Liver (tissue), 9 donors: ENCODE results near the gene MAGI1. TPM values are rescaled to one million over a fixed set of nuclear protein-coding genes. Genes with fewer than 3 reads are reported as not detected.

Experiments used
- DNase-seq: peaks from one replicate; pipeline ENCODE4 v3.0.0-alpha.2; 2017; ENCODE audit warnings: low spot score
- H3K27ac ChIP-seq, 2 donors: one replicate each; pipeline ENCODE4 v1.7.0; 2013; ENCODE audit warnings: inconsistent platforms in 2 of 2, low read length in 2 of 2, control low read depth in 1 of 2, low read depth in 1 of 2, mild to moderate bottlenecking in 1 of 2
- H3K27me3 ChIP-seq, 4 donors: one replicate each; pipeline versions ENCODE4 v1.6.1 to v1.7.0; 2013; ENCODE audit warnings: low read length in 3 of 4, inconsistent platforms in 1 of 4, mild to moderate bottlenecking in 1 of 4, moderate library complexity in 1 of 4; ENCODE audit not compliant: control insufficient read depth in 4 of 4, insufficient read depth in 4 of 4
- H3K36me3 ChIP-seq, 4 donors: one replicate each; pipeline versions ENCODE4 v1.6.1 to v1.7.0; 2013; ENCODE audit warnings: low read length in 3 of 4, mild to moderate bottlenecking in 3 of 4, low read depth in 1 of 4, moderate library complexity in 1 of 4; ENCODE audit not compliant: control insufficient read depth in 4 of 4, insufficient read depth in 3 of 4
- H3K4me1 ChIP-seq, 4 donors: one replicate each; pipeline versions ENCODE4 v1.6.1 to v1.7.0; 2013; ENCODE audit warnings: low read length in 3 of 4, mild to moderate bottlenecking in 3 of 4, moderate library complexity in 1 of 4; ENCODE audit not compliant: control insufficient read depth in 4 of 4, insufficient read depth in 4 of 4
- H3K4me3 ChIP-seq, 3 donors: one replicate each; pipeline versions ENCODE4 v1.6.1 to v1.7.0; 2013; ENCODE audit warnings: low read length in 3 of 3, control low read depth in 1 of 3, low read depth in 1 of 3, mild to moderate bottlenecking in 1 of 3
- H3K9ac ChIP-seq, 2 donors: one replicate each; pipeline ENCODE4 v1.7.0; 2013; ENCODE audit warnings: low read length in 2 of 2, mild to moderate bottlenecking in 2 of 2, moderate library complexity in 2 of 2, control low read depth in 1 of 2, low read depth in 1 of 2
- H3K9me3 ChIP-seq, 4 donors: one replicate each; pipeline versions ENCODE4 v1.6.1 to v1.7.0; 2013; ENCODE audit warnings: low read length in 3 of 4; ENCODE audit not compliant: control insufficient read depth in 4 of 4
- EGR1 ChIP-seq, 2 donors: IDR thresholded peaks; 2 replicates each; pipeline ENCODE4 v1.6.1; 2016 to 2018; ENCODE audit warnings: antibody characterized with exemption in 2 of 2, low read depth in 2 of 2
- FOXA1 ChIP-seq: IDR thresholded peaks from 2 replicates; pipeline ENCODE4 v1.6.1; 2016; ENCODE audit warnings: antibody characterized with exemption
- FOXA2 ChIP-seq: IDR thresholded peaks from 2 replicates; pipeline ENCODE4 v1.6.1; 2016; ENCODE audit warnings: antibody characterized with exemption
- GABPA ChIP-seq, 2 donors: IDR thresholded peaks in 1 of 2; conservative IDR thresholded peaks in 1 of 2; 2 replicates each; pipeline ENCODE4 v1.6.1; 2016; ENCODE audit warnings: antibody characterized with exemption in 2 of 2, mild to moderate bottlenecking in 1 of 2, moderate library complexity in 1 of 2
- HNF4A ChIP-seq, 2 donors: conservative IDR thresholded peaks; 2 replicates each; pipeline ENCODE4 v1.6.1; 2016; ENCODE audit warnings: antibody characterized with exemption in 2 of 2, mild to moderate bottlenecking in 2 of 2
- HNF4G ChIP-seq: IDR thresholded peaks from 2 replicates; pipeline ENCODE4 v1.6.1; 2016; ENCODE audit warnings: antibody characterized with exemption
- JUND ChIP-seq, 2 donors: IDR thresholded peaks; 2 replicates each; pipeline ENCODE4 v1.6.1; 2016; ENCODE audit warnings: antibody characterized with exemption in 2 of 2
- NR2F2 ChIP-seq: IDR thresholded peaks from 2 replicates; pipeline ENCODE4 v1.6.1; 2016; ENCODE audit warnings: antibody characterized with exemption
- RAD21 ChIP-seq, 2 donors: IDR thresholded peaks; 2 replicates each; pipeline ENCODE4 v1.6.1; 2016; ENCODE audit warnings: antibody characterized with exemption in 2 of 2, mild to moderate bottlenecking in 2 of 2
- REST ChIP-seq: IDR thresholded peaks from 2 replicates; pipeline ENCODE4 v1.6.1; 2016; ENCODE audit warnings: antibody characterized with exemption, mild to moderate bottlenecking
- RXRA ChIP-seq, 2 donors: IDR thresholded peaks; 2 replicates each; pipeline ENCODE4 v1.6.1; 2017 to 2018; ENCODE audit warnings: antibody characterized with exemption in 2 of 2, mild to moderate bottlenecking in 1 of 2
- SP1 ChIP-seq: IDR thresholded peaks from 2 replicates; pipeline ENCODE4 v1.6.1; 2018; ENCODE audit warnings: antibody characterized with exemption, mild to moderate bottlenecking
- TAF1 ChIP-seq: conservative IDR thresholded peaks from 2 replicates; pipeline ENCODE4 v1.6.1; 2016; ENCODE audit warnings: antibody characterized with exemption, mild to moderate bottlenecking
- WGBS: extraction: QIAGEN DNeasy Blood & Tissue Kit; methylation state at CpG from one replicate; pipeline ENCODE4 v1.1.7; 2013; 5-methylcytosine and 5-hydroxymethylcytosine counted together
- polyA plus RNA-seq, 2 donors: library from polyadenylated mRNA; stranded (reverse) in 1 of 2; unstranded in 1 of 2; fragments of 200-250 nt in 1 of 2; fragments of >200 nt in 1 of 2; fragmentation: Nextera tagmentation in 1 of 2; extraction: Ambion mirVana in 1 of 2; gene quantifications; one replicate each; pipeline versions ENCODE4 v1.2.1 to v1.2.3, GENCODE V29; 2013 to 2015
- total RNA-seq, 2 donors: library from RNA; depleted of rRNA; stranded (reverse); fragments of >200 nt; gene quantifications; one replicate each; pipeline ENCODE4 v1.2.3, GENCODE V29; 2014
- TF ChIP-seq, protein P1 (sequence below): IDR thresholded peaks from 2 replicates; pipeline ENCODE4 v1.6.1; 2016; ENCODE audit warnings: antibody characterized with exemption
- TF ChIP-seq, protein P2 (sequence below): fragments of 150-350 bp; IDR thresholded peaks from 2 replicates; pipeline ENCODE4 v1.5.1; 2017; ENCODE audit warnings: improper control_type of control experiment, low read depth, low read length; ENCODE audit not compliant: missing input control
- TF ChIP-seq, protein P3 (sequence below): IDR thresholded peaks from 2 replicates; pipeline ENCODE4 v1.6.1; 2016; ENCODE audit warnings: antibody characterized with exemption
- donor health status: healthy.
- donor health status: healthy.
- donor health status: healthy.
- donor health status: healthy.
- donor health status: healthy.

The MAGI1 gene
- total and polyA plus RNA-seq, 4 donors = 9.6 to 68.8 (median 14.0) TPM

DNA sequence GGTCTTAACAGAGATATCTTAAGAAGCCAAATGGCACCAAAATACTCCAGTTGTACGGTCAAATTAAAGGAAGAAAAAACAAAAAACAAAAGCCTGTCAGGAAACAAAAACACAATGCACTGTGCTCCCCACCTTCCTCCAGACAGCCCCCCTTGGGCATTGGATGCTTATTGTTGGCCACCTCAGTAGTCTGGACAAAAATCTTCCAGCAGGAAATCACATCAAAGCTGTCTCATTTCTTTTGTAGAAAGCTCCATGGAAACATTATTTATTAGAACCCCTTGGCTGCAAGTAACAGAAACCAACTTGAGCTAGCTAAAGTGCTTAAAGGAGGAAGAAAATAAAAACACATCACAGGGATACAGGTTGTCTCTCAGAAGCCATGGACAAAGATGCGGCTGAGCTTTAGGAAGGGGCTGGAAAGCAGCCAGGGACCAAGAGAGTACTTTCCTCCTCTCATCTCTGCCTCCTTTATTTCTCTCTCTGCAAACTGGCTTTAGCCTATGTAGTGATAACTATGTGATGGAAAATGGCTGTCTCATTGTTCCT is 699.5 kb downstream of the MAGI1 start (continued):
- TF ChIP-seq NR2F2 (no peak), EGR1 (IDR thresholded peaks at IDR 0.05; ENCODE audit: low read depth in 2 of 2) (no peak), HNF4G (no peak)

DNA sequence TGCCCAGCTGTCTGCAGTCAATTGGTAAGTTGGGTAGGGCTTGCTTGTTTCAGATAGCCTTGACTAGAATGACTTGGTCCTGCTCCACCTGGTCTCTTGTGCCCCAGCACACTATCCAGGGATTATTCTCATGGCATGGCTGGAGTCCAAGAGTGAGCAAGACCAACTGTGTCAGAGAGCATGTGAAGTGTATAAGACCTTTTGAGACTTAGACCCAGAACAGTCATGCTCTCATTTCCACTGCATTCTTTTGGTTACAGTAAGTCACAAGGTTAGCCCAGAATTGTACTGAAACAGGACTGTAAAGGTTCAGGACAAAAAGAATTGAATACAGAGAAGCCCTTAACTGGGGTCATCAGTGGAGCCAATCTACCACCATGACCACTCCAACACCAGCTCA is 700.1 kb downstream of the MAGI1 start:
- H3K9ac ChIP-seq = no peak overlapping the region
- TF ChIP-seq HNF4G (no peak), NR2F2 (no peak), JUND (IDR thresholded peaks at IDR 0.05) (no peak), HNF4A (conservative IDR thresholded peaks at IDR 0.05) (no peak), FOXA2 (no peak), GABPA (IDR thresholded peaks at IDR 0.05 in 1 of 2, conservative IDR thresholded peaks at IDR 0.05 in 1 of 2) (no peak), TAF1 (no peak), REST (no peak), RXRA (IDR thresholded peaks at IDR 0.05) (no peak)
- TF ChIP-seq, protein P1, sequence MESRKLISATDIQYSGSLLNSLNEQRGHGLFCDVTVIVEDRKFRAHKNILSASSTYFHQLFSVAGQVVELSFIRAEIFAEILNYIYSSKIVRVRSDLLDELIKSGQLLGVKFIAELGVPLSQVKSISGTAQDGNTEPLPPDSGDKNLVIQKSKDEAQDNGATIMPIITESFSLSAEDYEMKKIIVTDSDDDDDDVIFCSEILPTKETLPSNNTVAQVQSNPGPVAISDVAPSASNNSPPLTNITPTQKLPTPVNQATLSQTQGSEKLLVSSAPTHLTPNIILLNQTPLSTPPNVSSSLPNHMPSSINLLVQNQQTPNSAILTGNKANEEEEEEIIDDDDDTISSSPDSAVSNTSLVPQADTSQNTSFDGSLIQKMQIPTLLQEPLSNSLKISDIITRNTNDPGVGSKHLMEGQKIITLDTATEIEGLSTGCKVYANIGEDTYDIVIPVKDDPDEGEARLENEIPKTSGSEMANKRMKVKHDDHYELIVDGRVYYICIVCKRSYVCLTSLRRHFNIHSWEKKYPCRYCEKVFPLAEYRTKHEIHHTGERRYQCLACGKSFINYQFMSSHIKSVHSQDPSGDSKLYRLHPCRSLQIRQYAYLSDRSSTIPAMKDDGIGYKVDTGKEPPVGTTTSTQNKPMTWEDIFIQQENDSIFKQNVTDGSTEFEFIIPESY = no peak
- TF ChIP-seq, protein P2, sequence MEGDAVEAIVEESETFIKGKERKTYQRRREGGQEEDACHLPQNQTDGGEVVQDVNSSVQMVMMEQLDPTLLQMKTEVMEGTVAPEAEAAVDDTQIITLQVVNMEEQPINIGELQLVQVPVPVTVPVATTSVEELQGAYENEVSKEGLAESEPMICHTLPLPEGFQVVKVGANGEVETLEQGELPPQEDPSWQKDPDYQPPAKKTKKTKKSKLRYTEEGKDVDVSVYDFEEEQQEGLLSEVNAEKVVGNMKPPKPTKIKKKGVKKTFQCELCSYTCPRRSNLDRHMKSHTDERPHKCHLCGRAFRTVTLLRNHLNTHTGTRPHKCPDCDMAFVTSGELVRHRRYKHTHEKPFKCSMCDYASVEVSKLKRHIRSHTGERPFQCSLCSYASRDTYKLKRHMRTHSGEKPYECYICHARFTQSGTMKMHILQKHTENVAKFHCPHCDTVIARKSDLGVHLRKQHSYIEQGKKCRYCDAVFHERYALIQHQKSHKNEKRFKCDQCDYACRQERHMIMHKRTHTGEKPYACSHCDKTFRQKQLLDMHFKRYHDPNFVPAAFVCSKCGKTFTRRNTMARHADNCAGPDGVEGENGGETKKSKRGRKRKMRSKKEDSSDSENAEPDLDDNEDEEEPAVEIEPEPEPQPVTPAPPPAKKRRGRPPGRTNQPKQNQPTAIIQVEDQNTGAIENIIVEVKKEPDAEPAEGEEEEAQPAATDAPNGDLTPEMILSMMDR = no peak
- no peaks in the 10 kb centered on the region for H3K4me1 ChIP-seq
- no peak overlapping the region for H3K27ac ChIP-seq
- no peak for DNase-seq
- H3K27me3 ChIP-seq = no peaks in the 10 kb centered on the region
- H3K9me3 ChIP-seq = no peaks in the 10 kb centered on the region
- H3K4me3 ChIP-seq = no peak overlapping the region
- no peaks in the 10 kb centered on the region for H3K36me3 ChIP-seq

GRCh38 chr3:65335587-65335986 is 703.1 kb downstream of the MAGI1 start:
- WGBS = 91% methylated on average over 3 of the region's 3 CpGs
- H3K9me3 ChIP-seq = no peaks in the 10 kb centered on the region
- no peak overlapping the region for H3K9ac ChIP-seq
- no peak overlapping the region for H3K27ac ChIP-seq
- TF ChIP-seq FOXA1 (no peak), FOXA2 (no peak), HNF4A (conservative IDR thresholded peaks at IDR 0.05) (no peak), TAF1 (no peak), REST (no peak), RAD21 (IDR thresholded peaks at IDR 0.05) (no peak), GABPA (IDR thresholded peaks at IDR 0.05 in 1 of 2, conservative IDR thresholded peaks at IDR 0.05 in 1 of 2) (no peak), RXRA (IDR thresholded peaks at IDR 0.05) (no peak), SP1 (no peak), NR2F2 (no peak), HNF4G (no peak)
- TF ChIP-seq, protein P2 = no peak
- TF ChIP-seq, protein P3, sequence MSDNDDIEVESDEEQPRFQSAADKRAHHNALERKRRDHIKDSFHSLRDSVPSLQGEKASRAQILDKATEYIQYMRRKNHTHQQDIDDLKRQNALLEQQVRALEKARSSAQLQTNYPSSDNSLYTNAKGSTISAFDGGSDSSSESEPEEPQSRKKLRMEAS = no peak
- H3K4me3 ChIP-seq = no peak overlapping the region
- H3K4me1 ChIP-seq = no peaks in the 10 kb centered on the region
- H3K36me3 ChIP-seq = no peaks in the 10 kb centered on the region
- no peaks in the 10 kb centered on the region for H3K27me3 ChIP-seq
- DNase-seq = no peak
